Endothelial cell of umbilical vein (primary cell): ENCODE results near the gene RESP18. TPM values are rescaled to one million over a fixed set of nuclear protein-coding genes. Genes with fewer than 3 reads are reported as not detected.

Experiments used
- BruUV-seq: library from RNA; stranded (reverse); fragments of 400-500 nt; replicated peaks from 2 replicates; lab custom pipeline; 2021; lab: Mats Ljungman, UMichigan
- CTCF ChIA-PET: fragments of 300-600, 350-600 bp; sonication (Branson Sonifier 250); formaldehyde crosslinking; loops from one replicate; lab custom pipeline; 2021; ENCODE audit warnings: antibody characterized with exemption, inconsistent platforms; lab: Charles Lee
- POLR2A ChIA-PET: fragments of 300-600, 350-600 bp; sonication (Branson Sonifier 250); formaldehyde crosslinking; loops from one replicate; lab custom pipeline; 2021; ENCODE audit warnings: antibody characterized with exemption, inconsistent platforms; lab: Charles Lee
- DNase-seq: peaks from one replicate; pipeline ENCODE4 v3.0.0-alpha.2; 2011; ENCODE audit warnings: low read depth, low spot score
- FAIRE-seq: peaks from 2 replicates; lab custom pipeline; 2011; peaks lifted over from hg19 to GRCh38; lab: Jason Lieb, UNC
- H2AFZ ChIP-seq: 2 replicates; pipeline ENCODE4 v1.6.0; 2012; ENCODE audit warnings: low read depth, low read length, control low read depth, inconsistent platforms
- H3K27ac ChIP-seq: 2 replicates; pipeline ENCODE4 v1.5.1; 2011; ENCODE audit warnings: low read depth, mild to moderate bottlenecking, control low read depth, low read length, moderate library complexity; ENCODE audit not compliant: insufficient read depth
- H3K27me3 ChIP-seq, 2 experiments: 2 replicates each; pipeline versions ENCODE4 v1.6.0 to v1.6.1; 2011; ENCODE audit warnings: low read length in 2 of 2, mixed read lengths in 1 of 2; ENCODE audit not compliant: control insufficient read depth in 2 of 2, insufficient read depth in 2 of 2
- H3K36me3 ChIP-seq, 2 experiments: 2 replicates in 1 of 2; 3 replicates in 1 of 2; pipeline ENCODE4 v1.5.1; 2011; ENCODE audit warnings: low read length in 2 of 2, mild to moderate bottlenecking in 1 of 2, moderate library complexity in 1 of 2; ENCODE audit not compliant: control insufficient read depth in 2 of 2, insufficient read depth in 2 of 2; ENCODE audit errors: extremely low read depth in 1 of 2
- H3K4me1 ChIP-seq: 3 replicates; pipeline ENCODE4 v1.5.1; 2011; ENCODE audit warnings: mild to moderate bottlenecking, low read length; ENCODE audit not compliant: control insufficient read depth, insufficient read depth; ENCODE audit errors: extremely low read depth
- H3K4me2 ChIP-seq: 2 replicates; pipeline ENCODE4 v1.6.1; 2011; ENCODE audit warnings: low read length, control low read depth, mixed read lengths; ENCODE audit not compliant: insufficient read depth
- H3K4me3 ChIP-seq, 3 experiments: fragments of 200-600 bp in 1 of 3; sonication (generic), shearing (Covaris generic) in 1 of 3; replicated peaks in 1 of 3; 2 replicates each; pipeline ENCODE4 v1.5.1; 2011 to 2016; ENCODE audit warnings: control low read depth in 3 of 3, low read length in 3 of 3, mild to moderate bottlenecking in 2 of 3, inconsistent platforms in 1 of 3, low read depth in 1 of 3, moderate library complexity in 1 of 3; ENCODE audit not compliant: insufficient read depth in 1 of 3
- H3K79me2 ChIP-seq: 2 replicates; pipeline ENCODE4 v1.6.0; 2012; ENCODE audit warnings: low read length, inconsistent platforms; ENCODE audit not compliant: control insufficient read depth, insufficient read depth
- H3K9ac ChIP-seq: replicated peaks from 2 replicates; pipeline ENCODE3; 2011; ENCODE audit warnings: low read length, control low read depth; ENCODE audit not compliant: insufficient read depth; ENCODE audit errors: extremely low read depth
- H3K9me1 ChIP-seq: replicated peaks from 3 replicates; pipeline ENCODE4 v1.6.0; 2011; ENCODE audit warnings: mild to moderate bottlenecking, low read length; ENCODE audit not compliant: control insufficient read depth, insufficient read depth; ENCODE audit errors: extremely low read depth
- H3K9me3 ChIP-seq: replicated peaks from 2 replicates; pipeline ENCODE4 v1.5.1; 2012; ENCODE audit warnings: low read length, inconsistent platforms; ENCODE audit not compliant: control insufficient read depth, insufficient read depth
- H4K20me1 ChIP-seq: replicated peaks from 2 replicates; pipeline ENCODE3; 2011; ENCODE audit warnings: mild to moderate bottlenecking, low read length; ENCODE audit not compliant: control insufficient read depth, insufficient read depth; ENCODE audit errors: extremely low read depth
- CTCF ChIP-seq, 2 donors: IDR thresholded peaks; 1 replicate in 1 of 2; 2 replicates in 1 of 2; pipeline ENCODE4 v1.5.1; 2011; ENCODE audit warnings: low read length in 2 of 2, mild to moderate bottlenecking in 2 of 2, moderate library complexity in 2 of 2, control low read depth in 1 of 2, inconsistent platforms in 1 of 2, low read depth in 1 of 2; ENCODE audit not compliant: insufficient read depth in 1 of 2; ENCODE audit errors: extremely low read depth in 1 of 2
- EZH2 ChIP-seq: IDR thresholded peaks from 2 replicates; pipeline ENCODE4 v1.6.1; 2012; ENCODE audit warnings: borderline replicate concordance, low read depth, mild to moderate bottlenecking, moderate library complexity, low read length, inconsistent platforms; ENCODE audit not compliant: severe bottlenecking
- FOS ChIP-seq: IDR thresholded peaks from 2 replicates; pipeline ENCODE4 v1.6.1; 2011; ENCODE audit warnings: mild to moderate bottlenecking, low read length, moderate library complexity, borderline replicate concordance; ENCODE audit not compliant: insufficient read depth
- GATA2 ChIP-seq: IDR thresholded peaks from 2 replicates; pipeline ENCODE4 v1.7.0; 2011; ENCODE audit warnings: low read depth, mild to moderate bottlenecking, moderate library complexity, mixed read lengths, low read length; ENCODE audit not compliant: insufficient read length, insufficient read depth
- JUN ChIP-seq: IDR thresholded peaks from 2 replicates; pipeline ENCODE4 v1.6.1; 2011; ENCODE audit warnings: borderline replicate concordance, low read depth; ENCODE audit not compliant: insufficient read length, insufficient read depth
- MAX ChIP-seq: IDR thresholded peaks from 2 replicates; pipeline ENCODE4 v1.6.1; 2011; ENCODE audit not compliant: insufficient read depth, insufficient read length
- MYC ChIP-seq: IDR thresholded peaks from one replicate; pipeline ENCODE4 v1.6.1; 2011; ENCODE audit warnings: mild to moderate bottlenecking, low read depth, low read length
- POLR2A ChIP-seq: IDR thresholded peaks from 2 replicates; pipeline ENCODE4 v1.6.1; 2012; ENCODE audit warnings: low read depth, mild to moderate bottlenecking, control low read depth, low read length
- POLR2AphosphoS5 ChIP-seq: IDR thresholded peaks from 2 replicates; pipeline ENCODE4 v1.6.1; 2012; ENCODE audit warnings: low read depth, mild to moderate bottlenecking, control low read depth, low read length, moderate library complexity; ENCODE audit not compliant: insufficient read depth
- dilution Hi-C: fragments of 300-500 bp; cut with MboI; formaldehyde crosslinking; loops from one replicate; pipeline ENCODE4 v1.15.0; 2019; ENCODE audit warnings: low sequenced_read_pairs; ENCODE audit not compliant: extremely low pct_ligation_motif_present
- intact Hi-C: fragments of 100-400 bp; cut with micrococcal nuclease; formaldehyde crosslinking; loops from one replicate; pipeline ENCODE4 v1.10.0; 2022
- polyA plus RNA-seq, 4 experiments: library from polyadenylated mRNA; depleted of rRNA in 3 of 4; stranded (reverse) in 3 of 4; unstranded in 1 of 4; fragments of >200 nt; gene quantifications; 2 replicates each; pipeline versions ENCODE4 v1.2.1 to v1.2.3, GENCODE V29; 2011 to 2012; ENCODE audit warnings: missing spikeins in 1 of 4
- total RNA-seq: library from RNA; stranded (reverse); gene quantifications from 2 replicates; pipeline ENCODE4 v1.2.3, GENCODE V29; 2021

Gene RESP18
- total and polyA plus RNA-seq, 2 donors (not counting 3 experiments of a cell fraction or from before 2014, with no cell fraction given), result not detected

- no peak overlapping the region for H3K27ac ChIP-seq
- dilution Hi-C loops, result no loop called here
- CTCF ChIA-PET, result no interaction called here
- peaks cover 18 to 25% of the 10 kb centered on the region in 2 experiments for H3K27me3 ChIP-seq
- POLR2A ChIA-PET, result no interaction called here
- intact Hi-C loops, result no loop called here
- no peak overlapping the region for H3K4me3 ChIP-seq
- no peaks in the 10 kb centered on the region for H3K79me2 ChIP-seq
- no peak overlapping the region for H3K4me2 ChIP-seq
- no TSS peak for BruUV-seq
- H3K4me1 ChIP-seq, result no peaks in the 10 kb centered on the region
- H3K9me1 ChIP-seq, result no peaks in the 10 kb centered on the region
- DNase-seq (no peak), FAIRE-seq (no peak)
- no peaks in the 10 kb centered on the region for H3K36me3 ChIP-seq
- no peaks in the 10 kb centered on the region for H4K20me1 ChIP-seq
- no peaks in the 10 kb centered on the region for H3K9me3 ChIP-seq
- no peak overlapping the region for H3K9ac ChIP-seq
- no peak overlapping the region for H2AFZ ChIP-seq
- TF ChIP-seq POLR2AphosphoS5, result no peak
- no peak for TF ChIP-seq EZH2
- TF ChIP-seq MYC, result no peak
- no peak for TF ChIP-seq FOS
- no peak for TF ChIP-seq POLR2A
- no peak for TF ChIP-seq JUN
- no peak for TF ChIP-seq MAX
- TF ChIP-seq CTCF (IDR thresholded peaks at IDR 0.05; ENCODE audit: extremely low read depth in 1 of 2, insufficient read depth in 1 of 2, low read depth in 1 of 2, low read length in 2 of 2), result no peak
- TF ChIP-seq GATA2, result no peak
Measured at GRCh38 chr2:219331560-219332213, 857 bp downstream of the RESP18 start.
